GM23248 (cell line): Measurements from ENCODE around the gene SOX12.

Experiments
- EZH2 ChIP-seq: fragments of 200-600 bp; sonication (generic); IDR thresholded peaks from 2 replicates; pipeline ENCODE4 v1.6.1; 2018; ENCODE audit warnings: antibody characterized with exemption, mild to moderate bottlenecking; ENCODE audit not compliant: insufficient read depth, poor library complexity, severe bottlenecking
- EZH2phosphoT487 ChIP-seq: fragments of 200-600 bp; sonication (generic); IDR thresholded peaks from 2 replicates; pipeline ENCODE4 v1.6.1; 2018; ENCODE audit warnings: antibody characterized with exemption, moderate library complexity, mild to moderate bottlenecking, low read depth; ENCODE audit not compliant: insufficient read depth

- no peak for TF ChIP-seq EZH2phosphoT487
- TF ChIP-seq EZH2, result no peak
Measured at GRCh38 chr20:327186-328026, 2.1 kb downstream of the SOX12 start.
